ENCODE data around the gene SPECC1.

The SPECC1 gene

DNA sequence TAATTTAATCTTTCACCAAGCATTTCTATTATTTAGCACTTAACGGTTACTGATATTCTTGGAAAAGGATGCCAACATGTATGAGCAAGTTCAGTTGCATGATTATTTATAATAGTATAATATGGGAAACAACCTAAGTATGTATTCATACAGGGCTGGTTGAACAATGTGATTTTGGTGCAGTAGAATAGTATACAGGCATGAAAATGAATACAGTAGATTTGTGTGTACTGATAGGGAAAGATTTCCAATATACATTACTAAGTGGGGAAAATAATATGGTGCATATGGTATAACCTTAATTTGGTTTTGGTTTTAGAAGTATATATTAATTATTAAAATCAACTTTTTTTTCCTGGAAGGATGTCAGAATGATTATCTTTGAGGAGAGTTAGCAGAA is 109.1 kb downstream of the SPECC1 start:
- Histone ChIP-seq H3K27ac (no peak overlapping the region), H3K9me3 (no peaks in the 10 kb centered on the region), H3K4me1 (ENCODE audit: control insufficient read depth in 1 of 2, insufficient read depth in 1 of 2, low read depth in 1 of 2, low read length in 1 of 2) (no peaks in the 10 kb centered on the region), H3K4me3 (ENCODE audit: low read depth in 1 of 2, low read length in 1 of 2) (no peak overlapping the region), H3K27me3 (no peaks in the 10 kb centered on the region), H3K36me3 (no peaks in the 10 kb centered on the region)
- TF ChIP-seq, protein P1, sequence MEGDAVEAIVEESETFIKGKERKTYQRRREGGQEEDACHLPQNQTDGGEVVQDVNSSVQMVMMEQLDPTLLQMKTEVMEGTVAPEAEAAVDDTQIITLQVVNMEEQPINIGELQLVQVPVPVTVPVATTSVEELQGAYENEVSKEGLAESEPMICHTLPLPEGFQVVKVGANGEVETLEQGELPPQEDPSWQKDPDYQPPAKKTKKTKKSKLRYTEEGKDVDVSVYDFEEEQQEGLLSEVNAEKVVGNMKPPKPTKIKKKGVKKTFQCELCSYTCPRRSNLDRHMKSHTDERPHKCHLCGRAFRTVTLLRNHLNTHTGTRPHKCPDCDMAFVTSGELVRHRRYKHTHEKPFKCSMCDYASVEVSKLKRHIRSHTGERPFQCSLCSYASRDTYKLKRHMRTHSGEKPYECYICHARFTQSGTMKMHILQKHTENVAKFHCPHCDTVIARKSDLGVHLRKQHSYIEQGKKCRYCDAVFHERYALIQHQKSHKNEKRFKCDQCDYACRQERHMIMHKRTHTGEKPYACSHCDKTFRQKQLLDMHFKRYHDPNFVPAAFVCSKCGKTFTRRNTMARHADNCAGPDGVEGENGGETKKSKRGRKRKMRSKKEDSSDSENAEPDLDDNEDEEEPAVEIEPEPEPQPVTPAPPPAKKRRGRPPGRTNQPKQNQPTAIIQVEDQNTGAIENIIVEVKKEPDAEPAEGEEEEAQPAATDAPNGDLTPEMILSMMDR (IDR thresholded peaks at IDR 0.05), result no peak

- Histone ChIP-seq H3K27me3 (no peaks in the 10 kb centered on the region), H3K9me3 (no peaks in the 10 kb centered on the region), H3K4me1 (ENCODE audit: control insufficient read depth in 1 of 2, insufficient read depth in 1 of 2, low read depth in 1 of 2, low read length in 1 of 2) (no peaks in the 10 kb centered on the region), H3K27ac (no peak overlapping the region), H3K4me3 (ENCODE audit: low read depth in 1 of 2, low read length in 1 of 2) (no peak overlapping the region), H3K36me3 (no peaks in the 10 kb centered on the region)
- TF ChIP-seq, protein P1 (IDR thresholded peaks at IDR 0.05), result no peak
Observed at GRCh38 chr17:20120836-20121235, 111.7 kb downstream of the SPECC1 start.

GRCh38 chr17:20121359-20122253 is 112.4 kb downstream of the SPECC1 start:
- TF ChIP-seq, protein P1 (IDR thresholded peaks at IDR 0.05), result peak; percentile 60
- H3K27ac ChIP-seq, result no peak overlapping the region
- H3K9me3 ChIP-seq, result no peaks in the 10 kb centered on the region
- no peaks in the 10 kb centered on the region for H3K36me3 ChIP-seq
- H3K4me3 ChIP-seq (ENCODE audit: low read depth in 1 of 2, low read length in 1 of 2), result no peak overlapping the region
- H3K27me3 ChIP-seq, result no peaks in the 10 kb centered on the region
- H3K4me1 ChIP-seq (ENCODE audit: control insufficient read depth in 1 of 2, insufficient read depth in 1 of 2, low read depth in 1 of 2, low read length in 1 of 2), result no peaks in the 10 kb centered on the region

GRCh38 chr17:20122254-20122879 is 113.2 kb downstream of the SPECC1 start:
- Histone ChIP-seq H3K4me1 (ENCODE audit: control insufficient read depth in 1 of 2, insufficient read depth in 1 of 2, low read depth in 1 of 2, low read length in 1 of 2) (no peaks in the 10 kb centered on the region), H3K9me3 (no peaks in the 10 kb centered on the region), H3K27me3 (no peaks in the 10 kb centered on the region), H3K27ac (no peak overlapping the region), H3K4me3 (ENCODE audit: low read depth in 1 of 2, low read length in 1 of 2) (no peak overlapping the region), H3K36me3 (no peaks in the 10 kb centered on the region)
- TF ChIP-seq, protein P1 (IDR thresholded peaks at IDR 0.05), result no peak

DNA sequence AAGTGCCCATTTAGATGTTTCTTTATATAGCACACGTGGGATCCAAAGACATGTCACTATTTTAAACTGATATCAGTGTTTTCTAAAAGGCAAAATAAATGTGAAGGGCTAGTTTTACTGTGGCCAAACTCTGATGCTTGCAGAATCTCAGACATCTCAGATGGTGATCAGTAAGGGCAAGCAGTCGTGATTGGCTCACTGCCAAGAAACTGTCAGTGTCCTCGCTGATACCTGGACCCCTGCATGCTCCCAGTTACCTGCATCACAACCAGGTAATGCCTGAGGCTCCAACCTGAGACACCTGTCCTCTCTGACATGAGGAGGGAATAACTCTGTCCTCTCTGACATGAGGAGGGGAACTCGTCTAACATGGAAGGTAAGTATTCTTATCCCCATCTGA is 114.0 kb downstream of the SPECC1 start:
- H3K27ac ChIP-seq, result no peak overlapping the region
- no peaks in the 10 kb centered on the region for H3K9me3 ChIP-seq
- no peaks in the 10 kb centered on the region for H3K36me3 ChIP-seq
- no peaks in the 10 kb centered on the region for H3K27me3 ChIP-seq
- TF ChIP-seq, protein P1 (IDR thresholded peaks at IDR 0.05), result no peak
- no peak overlapping the region for H3K4me3 ChIP-seq (ENCODE audit: low read depth in 1 of 2, low read length in 1 of 2)
- no peaks in the 10 kb centered on the region for H3K4me1 ChIP-seq (ENCODE audit: control insufficient read depth in 1 of 2, insufficient read depth in 1 of 2, low read depth in 1 of 2, low read length in 1 of 2)
